Spinal cord (tissue), 10 donors: ENCODE measurements around the gene TGFBR2. TPM values are rescaled to one million over a fixed set of nuclear protein-coding genes. Genes with fewer than 3 reads are reported as not detected.

Source experiments
- DNase-seq, 6 donors: peaks; one replicate each; pipeline versions ENCODE4 v3.0.0 to v3.0.0-alpha.2; 2013 to 2015; ENCODE audit warnings: low spot score in 6 of 6, low read depth in 4 of 6
- H3K27ac ChIP-seq: one replicate; pipeline ENCODE4 v1.5.1; 2013; ENCODE audit warnings: low read depth, low read length, control low read depth
- H3K27me3 ChIP-seq: one replicate; pipeline ENCODE4 v1.6.1; 2013; ENCODE audit warnings: low read length; ENCODE audit not compliant: control insufficient read depth, insufficient read depth
- H3K36me3 ChIP-seq: one replicate; pipeline ENCODE4 v1.6.1; 2013; ENCODE audit warnings: low read length; ENCODE audit not compliant: control insufficient read depth, insufficient read depth
- H3K4me1 ChIP-seq: one replicate; pipeline ENCODE4 v1.6.1; 2013; ENCODE audit warnings: low read length; ENCODE audit not compliant: control insufficient read depth, insufficient read depth
- H3K4me3 ChIP-seq: one replicate; pipeline ENCODE4 v1.5.1; 2013; ENCODE audit warnings: low read depth, low read length, control low read depth
- H3K9me3 ChIP-seq: one replicate; pipeline ENCODE4 v1.6.1; 2013; ENCODE audit warnings: low read length; ENCODE audit not compliant: control insufficient read depth, insufficient read depth
- WGBS: methylation state at CpG from one replicate; pipeline ENCODE4 v1.1.5; 2013; ENCODE audit warnings: missing lambda C conversion rate; ENCODE audit not compliant: insufficient coverage; 5-methylcytosine and 5-hydroxymethylcytosine counted together
- polyA plus RNA-seq, 2 donors: library from polyadenylated mRNA; unstranded; fragments of 120-200 nt; gene quantifications; one replicate each; pipeline ENCODE4 v1.2.1, GENCODE V29; 2013; ENCODE audit not compliant: insufficient read length in 2 of 2
- total RNA-seq, 2 donors: library from RNA; depleted of rRNA in 1 of 2; stranded (reverse); fragments of 120-200 nt in 1 of 2; fragments of >200 nt in 1 of 2; gene quantifications; one replicate each; pipeline versions ENCODE4 v1.2.3 to v1.2.4, GENCODE V29; 2013 to 2014
- donor health status: healthy.

TGFBR2 gene
- total and polyA plus RNA-seq, 4 donors: 25.1 to 76.7 (median 43.1) TPM

DNA sequence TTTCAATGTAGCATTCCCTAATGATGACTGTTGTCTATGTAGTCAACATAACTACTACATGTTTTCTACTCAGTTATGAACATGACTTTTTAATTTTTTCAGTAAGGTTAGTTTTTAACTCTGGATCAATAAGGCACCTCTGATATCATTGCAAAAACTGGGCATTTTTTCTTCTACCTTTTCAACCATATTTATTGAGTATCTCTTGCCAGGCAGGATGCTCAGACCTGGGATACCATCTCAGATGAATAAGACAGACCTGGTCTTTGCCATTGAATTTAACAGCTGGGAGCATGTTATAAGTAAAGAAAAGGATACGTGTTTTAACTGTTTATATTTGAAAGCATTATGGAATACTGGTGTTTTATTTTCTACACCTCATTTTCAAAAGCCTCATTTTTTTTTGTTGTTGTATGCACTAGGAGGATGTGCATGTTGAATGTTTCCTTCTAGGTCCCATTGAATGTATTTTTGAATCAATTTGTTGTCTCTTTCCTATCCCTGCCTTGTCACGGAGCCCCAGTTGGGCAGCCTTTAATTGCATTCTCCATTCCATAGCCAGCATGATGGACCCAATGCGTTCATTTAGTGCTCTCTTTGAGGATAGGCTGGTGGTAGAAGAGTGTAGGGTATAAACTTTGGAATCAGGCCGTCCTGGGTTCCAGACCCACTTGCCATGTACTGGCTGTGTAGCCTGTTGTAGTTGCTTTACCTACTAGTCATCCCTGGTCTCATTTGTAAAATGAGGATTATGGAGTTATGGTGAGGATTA is 3.7 kb downstream of the TGFBR2 start:
- H3K36me3 ChIP-seq: no peaks in the 10 kb centered on the region
- H3K4me3 ChIP-seq: peak overlapping the region; percentile 40
- WGBS: no CpG with 5 or more reads among the region's 4 CpGs
- H3K27ac ChIP-seq: peak overlapping the region; percentile 65
- peaks cover 17% of the 10 kb centered on the region for H3K27me3 ChIP-seq
- peaks cover 9% of the 10 kb centered on the region for H3K4me1 ChIP-seq
- no peaks in the 10 kb centered on the region for H3K9me3 ChIP-seq
- no peak for DNase-seq

GRCh38 chr3:30610702-30611368 is 4.4 kb downstream of the TGFBR2 start:
- peaks cover 9% of the 10 kb centered on the region for H3K4me1 ChIP-seq

DNA sequence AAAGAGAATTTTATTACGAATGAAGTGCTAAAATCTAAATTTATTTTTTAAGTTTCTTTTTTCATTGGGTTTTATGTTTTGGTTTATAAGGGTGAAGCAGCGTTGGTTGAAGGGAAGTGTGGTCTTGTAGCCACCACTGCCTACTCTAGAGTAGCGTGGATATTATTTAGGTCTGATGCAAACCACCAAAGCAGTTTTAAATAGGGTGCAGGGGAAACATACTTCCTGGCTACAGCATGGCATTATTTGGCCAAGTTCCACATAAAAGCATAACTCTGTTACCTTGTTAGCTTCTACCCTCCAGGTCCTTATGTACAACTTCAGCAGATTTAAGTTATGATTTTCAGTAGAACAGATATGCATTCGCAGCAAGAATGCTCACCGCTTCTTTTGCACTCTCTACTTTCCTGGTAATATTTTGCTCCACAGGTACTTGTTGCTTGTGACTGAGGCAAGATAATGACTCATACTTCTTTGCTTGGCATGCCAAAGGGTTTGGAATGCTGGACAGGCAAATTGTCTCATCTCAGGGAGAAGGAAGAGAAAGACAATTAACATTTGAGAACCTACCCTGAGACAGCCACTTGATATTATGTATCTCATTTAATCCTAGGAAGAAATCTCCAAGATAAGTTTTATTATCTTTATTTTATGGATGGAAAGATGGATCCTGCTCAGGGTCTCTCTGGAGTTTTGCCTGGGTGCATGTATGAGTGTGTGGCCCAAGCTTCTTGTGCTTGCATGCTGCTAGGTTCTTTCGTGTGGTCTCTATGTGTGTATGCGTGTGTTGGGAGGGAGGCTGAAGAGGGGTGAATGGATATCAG is 5.4 kb downstream of the TGFBR2 start:
- peak overlapping the region; percentile 40 for H3K4me3 ChIP-seq
- H3K27ac ChIP-seq: peak overlapping the region; percentile 43
- peaks cover 5% of the 10 kb centered on the region for H3K4me1 ChIP-seq
- H3K36me3 ChIP-seq: no peaks in the 10 kb centered on the region
- H3K27me3 ChIP-seq: peaks cover 4% of the 10 kb centered on the region
- DNase-seq: no peak
- H3K9me3 ChIP-seq: no peaks in the 10 kb centered on the region
- 80% methylated on average over 1 of the region's 7 CpGs for WGBS

More at GRCh38 chr3:30610702-30611368, 4.4 kb downstream of the TGFBR2 start:
- peak overlapping the region; percentile 65 for H3K27ac ChIP-seq
- H3K27me3 ChIP-seq: peaks cover 12% of the 10 kb centered on the region
- no peaks in the 10 kb centered on the region for H3K36me3 ChIP-seq
- no peaks in the 10 kb centered on the region for H3K9me3 ChIP-seq
- H3K4me3 ChIP-seq: peak overlapping the region; percentile 40
- whole genome bisulfite sequencing: 63% methylated on average over 2 of the region's 3 CpGs
- DNase-seq: no peak

- WGBS: no CpG with 5 or more reads among the region's 3 CpGs
- Histone ChIP-seq H3K4me3 (peak overlapping the region; percentile 40), H3K36me3 (no peaks in the 10 kb centered on the region), H3K27ac (peak overlapping the region; percentile 43), H3K4me1 (no peaks in the 10 kb centered on the region), H3K27me3 (no peaks in the 10 kb centered on the region), H3K9me3 (no peaks in the 10 kb centered on the region)
- DNase-seq: no peak
These were observed 6.2 kb downstream of the TGFBR2 start for GRCh38 chr3:30612437-30613132.

- no peaks in the 10 kb centered on the region for H3K36me3 ChIP-seq
- no peak for DNase-seq
- H3K4me1 ChIP-seq: no peaks in the 10 kb centered on the region
- 96% methylated on average over 3 of the region's 3 CpGs for WGBS
- no peak overlapping the region for H3K4me3 ChIP-seq
- no peaks in the 10 kb centered on the region for H3K9me3 ChIP-seq
- H3K27me3 ChIP-seq: no peaks in the 10 kb centered on the region
- no peak overlapping the region for H3K27ac ChIP-seq
These were observed 6.9 kb downstream of the TGFBR2 start for GRCh38 chr3:30613133-30613825.

GRCh38 chr3:30614373-30614772 is 8.0 kb downstream of the TGFBR2 start:
- Histone ChIP-seq H3K4me1 (no peaks in the 10 kb centered on the region), H3K9me3 (no peaks in the 10 kb centered on the region), H3K27ac (no peak overlapping the region), H3K4me3 (no peak overlapping the region), H3K27me3 (no peaks in the 10 kb centered on the region), H3K36me3 (no peaks in the 10 kb centered on the region)
- DNase-seq: no peak
- 100% methylated on average over 1 of the region's 4 CpGs for WGBS

DNA sequence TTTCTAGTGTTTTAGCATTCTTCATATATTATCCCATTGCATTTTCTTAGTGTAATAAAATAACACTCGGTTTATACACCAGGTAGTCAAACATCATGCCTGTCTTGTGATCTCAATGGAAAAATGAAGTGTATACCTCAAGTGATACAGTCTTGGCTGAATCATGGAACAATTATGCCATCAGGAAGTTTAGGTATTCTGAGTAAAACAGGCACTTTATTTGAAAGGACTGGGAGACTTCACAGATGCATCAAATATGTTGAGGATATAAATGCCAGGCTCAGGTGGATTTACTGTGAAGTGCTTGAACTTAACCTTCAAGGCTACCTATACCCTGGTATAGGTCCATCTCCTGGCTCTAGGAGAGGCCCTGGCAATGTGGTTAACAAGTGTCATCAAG is 8.5 kb downstream of the TGFBR2 start:
- whole genome bisulfite sequencing: no CpG with 5 or more reads among the region's 1 CpG
- H3K36me3 ChIP-seq: no peaks in the 10 kb centered on the region
- H3K27ac ChIP-seq: no peak overlapping the region
- no peak overlapping the region for H3K4me3 ChIP-seq
- no peaks in the 10 kb centered on the region for H3K4me1 ChIP-seq
- DNase-seq: no peak
- H3K9me3 ChIP-seq: no peaks in the 10 kb centered on the region
- H3K27me3 ChIP-seq: no peaks in the 10 kb centered on the region

GRCh38 chr3:30615615-30616346 is 9.4 kb downstream of the TGFBR2 start:
- no peaks in the 10 kb centered on the region for H3K36me3 ChIP-seq
- no peaks in the 10 kb centered on the region for H3K4me1 ChIP-seq
- no CpG with 5 or more reads among the region's 3 CpGs for whole genome bisulfite sequencing
- H3K9me3 ChIP-seq: no peaks in the 10 kb centered on the region
- no peak for DNase-seq
- H3K27me3 ChIP-seq: no peaks in the 10 kb centered on the region
- no peak overlapping the region for H3K27ac ChIP-seq
- no peak overlapping the region for H3K4me3 ChIP-seq
